Left lung (tissue), 10 donors: ENCODE results near the gene RAB7A. TPM values are rescaled to one million over a fixed set of nuclear protein-coding genes. Genes with fewer than 3 reads are reported as not detected.

Source experiments
- ATAC-seq: fragments of 200-7000 bp; cut with Tn5 transposase; one replicate; pipeline ENCODE4 v1.9.1; 2020; ENCODE audit warnings: moderate library complexity
- DNase-seq, 4 donors: peaks; one replicate each; pipeline ENCODE4 v3.0.0-alpha.2; 2013 to 2020
- H3K27ac ChIP-seq, 2 donors: fragments of 200-600 bp; sonication (generic) in 1 of 2; one replicate each; pipeline versions ENCODE4 v1.5.0 to v1.8.0; 2020 to 2021
- H3K27me3 ChIP-seq, 2 donors: fragments of 200-600 bp; sonication (generic) in 1 of 2; one replicate each; pipeline versions ENCODE4 v1.5.0 to v1.8.0; 2020 to 2021
- H3K36me3 ChIP-seq, 2 donors: fragments of 200-600 bp; sonication (generic) in 1 of 2; one replicate each; pipeline versions ENCODE4 v1.5.0 to v1.8.0; 2020 to 2021
- H3K4me1 ChIP-seq, 2 donors: fragments of 200-600 bp; one replicate each; pipeline ENCODE4 v1.8.0; 2021
- H3K4me3 ChIP-seq, 2 donors: fragments of 200-600 bp; sonication (generic) in 1 of 2; one replicate each; pipeline versions ENCODE4 v1.5.0 to v1.8.0; 2020 to 2021; ENCODE audit warnings: mild to moderate bottlenecking in 1 of 2
- H3K9me3 ChIP-seq, 2 donors: fragments of 200-600 bp; sonication (generic) in 1 of 2; one replicate each; pipeline versions ENCODE4 v1.5.0 to v1.8.0; 2020 to 2021
- intact Hi-C, 2 donors: fragments of 100-400 bp; cut with DNase I; formaldehyde crosslinking; loops; one replicate each; pipeline versions ENCODE4 v1.11.2 to v1.14.2; 2022
- polyA plus RNA-seq, 6 donors: library from polyadenylated mRNA; unstranded; fragments of 120-200 nt; gene quantifications; one replicate each; pipeline ENCODE4 v1.2.1, GENCODE V29; 2013; ENCODE audit not compliant: insufficient read length in 6 of 6
- total RNA-seq, 2 donors: library from RNA; stranded (reverse); fragmentation: NEBNext Ultra II Directional; extraction: Animal tissue kit (Norgen Biotek cat#: 25700); gene quantifications; one replicate each; pipeline ENCODE4 v1.2.1, GENCODE V29; 2021
- TF ChIP-seq, protein P1 (sequence below), 2 donors: fragments of 200-600 bp; sonication (generic) in 1 of 2; IDR thresholded peaks; one replicate each; pipeline versions ENCODE4 v1.5.0 to v1.8.0; 2021; ENCODE audit warnings: antibody characterized with exemption in 2 of 2
- donor health status: DM: no; HTN: yes; CAD: no.
- donor health status: DM: no; HTN: no; CAD: no.

The RAB7A gene
- total and polyA plus RNA-seq, 8 donors = 162 to 336 (median 195) TPM

DNA sequence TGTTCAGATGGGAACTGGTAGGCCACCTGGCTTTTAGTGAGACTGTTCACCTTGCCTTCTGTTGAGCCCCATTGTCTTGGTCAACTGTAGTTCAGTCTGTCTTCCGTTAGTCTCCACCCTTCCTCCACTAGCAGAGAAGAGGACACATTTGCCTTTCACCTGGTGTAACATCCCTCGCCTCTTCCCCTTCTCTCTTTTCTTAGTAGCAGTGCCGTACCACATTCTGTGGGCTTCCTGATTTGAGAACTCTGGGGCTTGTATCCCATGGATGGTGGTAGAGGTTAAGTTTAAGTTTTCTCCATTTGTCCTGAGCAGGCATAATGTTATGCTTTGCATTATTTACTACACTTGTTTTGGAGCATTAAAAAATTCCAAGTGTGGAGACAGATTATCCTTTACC is 49.3 kb downstream of the RAB7A start:
- DNase-seq (no peak), ATAC-seq (no peak)
- TF ChIP-seq, protein P1, sequence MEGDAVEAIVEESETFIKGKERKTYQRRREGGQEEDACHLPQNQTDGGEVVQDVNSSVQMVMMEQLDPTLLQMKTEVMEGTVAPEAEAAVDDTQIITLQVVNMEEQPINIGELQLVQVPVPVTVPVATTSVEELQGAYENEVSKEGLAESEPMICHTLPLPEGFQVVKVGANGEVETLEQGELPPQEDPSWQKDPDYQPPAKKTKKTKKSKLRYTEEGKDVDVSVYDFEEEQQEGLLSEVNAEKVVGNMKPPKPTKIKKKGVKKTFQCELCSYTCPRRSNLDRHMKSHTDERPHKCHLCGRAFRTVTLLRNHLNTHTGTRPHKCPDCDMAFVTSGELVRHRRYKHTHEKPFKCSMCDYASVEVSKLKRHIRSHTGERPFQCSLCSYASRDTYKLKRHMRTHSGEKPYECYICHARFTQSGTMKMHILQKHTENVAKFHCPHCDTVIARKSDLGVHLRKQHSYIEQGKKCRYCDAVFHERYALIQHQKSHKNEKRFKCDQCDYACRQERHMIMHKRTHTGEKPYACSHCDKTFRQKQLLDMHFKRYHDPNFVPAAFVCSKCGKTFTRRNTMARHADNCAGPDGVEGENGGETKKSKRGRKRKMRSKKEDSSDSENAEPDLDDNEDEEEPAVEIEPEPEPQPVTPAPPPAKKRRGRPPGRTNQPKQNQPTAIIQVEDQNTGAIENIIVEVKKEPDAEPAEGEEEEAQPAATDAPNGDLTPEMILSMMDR (IDR thresholded peaks at IDR 0.05) = no peak
- Histone ChIP-seq H3K36me3 (no peaks in the 10 kb centered on the region), H3K4me1 (peaks cover 0 to 72% of the 10 kb centered on the region in 2 donors), H3K27me3 (no peaks in the 10 kb centered on the region), H3K9me3 (no peaks in the 10 kb centered on the region), H3K27ac (peak overlapping the region in 1 of 2 donors; percentile 39), H3K4me3 (no peak overlapping the region)
- intact Hi-C loops = no loop called here

DNA sequence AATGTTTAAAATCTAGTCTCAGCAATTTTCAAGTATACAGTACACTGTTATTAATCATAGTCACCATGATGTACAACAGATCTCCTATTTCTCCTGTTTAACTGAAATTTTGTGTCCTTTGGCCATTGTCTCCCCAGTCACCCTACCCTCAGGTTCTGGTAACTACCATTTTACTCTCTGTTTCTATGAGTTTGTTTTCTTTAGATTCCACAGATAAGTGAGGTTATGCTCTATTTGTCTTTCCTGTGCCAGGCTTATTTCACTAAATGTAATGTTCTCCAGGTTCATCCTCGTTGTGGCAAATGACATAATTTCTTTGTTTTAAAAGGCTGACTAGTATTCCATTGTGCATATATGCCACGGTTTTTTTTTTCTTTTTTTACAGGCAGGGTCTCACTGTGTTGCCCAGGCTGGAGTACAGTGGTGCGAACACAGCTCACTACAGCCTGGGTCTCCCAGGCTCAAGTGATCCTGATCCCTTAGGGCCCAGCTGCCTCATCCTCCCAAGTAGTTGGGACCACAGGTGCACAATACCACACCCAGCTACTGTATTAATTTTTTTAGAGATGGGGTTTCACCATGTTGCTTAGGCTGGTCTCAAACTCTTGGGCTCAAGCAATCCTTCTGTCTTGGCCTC is 50.0 kb downstream of the RAB7A start:
- Histone ChIP-seq H3K27ac (peak overlapping the region in 1 of 2 donors; percentile 39), H3K36me3 (no peaks in the 10 kb centered on the region), H3K27me3 (no peaks in the 10 kb centered on the region), H3K9me3 (no peaks in the 10 kb centered on the region), H3K4me3 (no peak overlapping the region), H3K4me1 (peaks cover 0 to 74% of the 10 kb centered on the region in 2 donors)
- TF ChIP-seq, protein P1 (IDR thresholded peaks at IDR 0.05) = no peak
- DNase-seq = no peak
- intact Hi-C loops = no loop called here
- no peak for ATAC-seq

DNA sequence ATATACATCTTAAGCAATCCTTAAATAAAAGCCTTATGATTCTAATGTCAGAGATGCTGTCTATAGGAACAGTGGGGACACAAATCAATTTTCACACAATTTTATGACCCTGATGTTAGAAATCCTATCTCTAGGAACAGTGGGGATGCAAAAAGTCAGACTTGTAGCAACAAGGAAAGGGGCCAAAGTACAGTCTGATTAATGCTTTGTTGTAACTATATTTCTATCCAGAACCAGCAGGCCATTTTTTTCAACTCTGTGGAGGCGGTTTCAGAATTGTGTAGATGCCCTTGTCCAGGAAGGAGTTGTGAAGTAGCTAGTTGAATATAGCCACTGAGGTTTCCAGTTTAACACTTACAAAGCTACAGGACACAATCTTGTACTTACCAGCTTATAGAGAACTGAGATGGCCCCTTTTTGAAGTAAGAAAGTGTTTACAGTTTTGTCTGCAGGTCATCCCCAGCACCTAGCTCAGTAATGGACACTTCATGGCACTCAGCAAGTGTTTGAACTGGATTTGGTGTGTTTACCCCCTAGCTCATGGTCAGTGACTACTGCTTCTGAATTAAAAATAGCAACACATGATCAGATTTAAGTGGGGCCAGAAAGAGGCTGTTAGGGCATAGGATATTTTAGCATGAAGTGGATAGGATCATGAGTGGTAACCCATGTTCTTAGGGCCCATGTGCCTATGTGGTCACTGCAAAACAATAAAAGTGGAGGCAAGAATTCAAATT is 54.3 kb downstream of the RAB7A start:
- no peaks in the 10 kb centered on the region for H3K36me3 ChIP-seq
- peak; percentile 77 for ATAC-seq

DNA sequence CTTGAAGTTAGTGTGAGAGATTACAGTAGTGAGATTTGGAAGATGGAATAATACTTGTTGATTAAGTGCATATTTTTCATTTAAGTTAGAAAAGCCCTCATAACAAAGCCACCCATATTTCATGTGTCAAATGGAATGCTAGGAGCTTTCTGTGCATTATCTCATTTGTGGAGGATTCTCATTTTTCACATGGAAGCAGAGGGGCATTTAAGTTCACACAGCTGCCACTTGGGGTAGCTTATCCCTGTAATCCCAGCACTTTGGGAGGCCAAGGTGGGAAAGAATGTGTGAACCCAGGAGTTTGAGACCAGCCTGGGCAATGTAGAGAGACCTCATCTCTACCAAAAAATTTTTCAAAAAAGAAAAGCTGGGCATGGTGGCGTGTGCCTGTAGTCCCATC is 55.2 kb downstream of the RAB7A start:
- Histone ChIP-seq H3K36me3 (no peaks in the 10 kb centered on the region), H3K4me1 (peaks cover 7 to 86% of the 10 kb centered on the region in 2 donors), H3K4me3 (no peak overlapping the region), H3K9me3 (no peaks in the 10 kb centered on the region), H3K27me3 (no peaks in the 10 kb centered on the region), H3K27ac (no peak overlapping the region)
- DNase-seq (no peak), ATAC-seq (no peak)
- TF ChIP-seq, protein P1 (IDR thresholded peaks at IDR 0.05) = no peak
- intact Hi-C loops = loop anchor here in 1 of 2 donors (10.0 kb wide), 1 partner anchor 96 kb away; no protein-coding TSS in a partner anchor

More for the DNA sequence above, 54.3 kb downstream of the RAB7A start:
- Histone ChIP-seq H3K4me1 (peaks cover 4 to 86% of the 10 kb centered on the region in 2 donors), H3K27ac (no peak overlapping the region), H3K27me3 (no peaks in the 10 kb centered on the region), H3K4me3 (no peak overlapping the region), H3K9me3 (no peaks in the 10 kb centered on the region)
- DNase-seq = no peak
- TF ChIP-seq, protein P1 (IDR thresholded peaks at IDR 0.05) = no peak
- intact Hi-C loops = loop anchor here in 1 of 2 donors (10.0 kb wide), 1 partner anchor 95 kb away; no protein-coding TSS in a partner anchor
